C4-2B (cell line): ENCODE results near the gene CREB5.

ENCODE experiments used
- H3K27ac ChIP-seq: fragments of 450-650 bp; 2 replicates; pipeline ENCODE4 v1.5.1; 2017
- ZFX ChIP-seq: fragments of 450-650 bp; IDR thresholded peaks from 2 replicates; pipeline ENCODE4 v1.6.1; 2017
- TF ChIP-seq, protein P1 (sequence below): fragments of 450-650 bp; conservative IDR thresholded peaks from 2 replicates; pipeline ENCODE4 v1.5.1; 2017; ENCODE audit warnings: mild to moderate bottlenecking

Gene CREB5

DNA sequence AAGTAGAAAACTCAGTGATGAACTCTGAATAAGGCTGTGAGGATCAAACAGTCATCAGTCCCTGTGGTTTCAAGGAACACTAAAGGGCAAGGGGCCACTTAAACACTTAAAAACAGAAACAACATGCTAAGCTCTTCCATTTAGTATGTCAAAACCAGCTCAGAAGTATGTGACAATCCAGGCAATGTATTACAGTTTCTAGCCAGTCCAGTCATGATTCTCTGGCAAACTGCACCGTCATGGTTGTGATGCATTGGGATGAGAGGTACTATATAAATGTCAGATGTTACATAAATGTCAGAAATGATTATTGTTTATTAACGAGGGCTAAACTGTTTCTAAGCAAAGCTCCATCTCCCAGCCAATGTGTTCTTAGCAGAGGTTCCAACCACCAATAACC lies 4.7 kb upstream of the CREB5 start:
- TF ChIP-seq, protein P1, sequence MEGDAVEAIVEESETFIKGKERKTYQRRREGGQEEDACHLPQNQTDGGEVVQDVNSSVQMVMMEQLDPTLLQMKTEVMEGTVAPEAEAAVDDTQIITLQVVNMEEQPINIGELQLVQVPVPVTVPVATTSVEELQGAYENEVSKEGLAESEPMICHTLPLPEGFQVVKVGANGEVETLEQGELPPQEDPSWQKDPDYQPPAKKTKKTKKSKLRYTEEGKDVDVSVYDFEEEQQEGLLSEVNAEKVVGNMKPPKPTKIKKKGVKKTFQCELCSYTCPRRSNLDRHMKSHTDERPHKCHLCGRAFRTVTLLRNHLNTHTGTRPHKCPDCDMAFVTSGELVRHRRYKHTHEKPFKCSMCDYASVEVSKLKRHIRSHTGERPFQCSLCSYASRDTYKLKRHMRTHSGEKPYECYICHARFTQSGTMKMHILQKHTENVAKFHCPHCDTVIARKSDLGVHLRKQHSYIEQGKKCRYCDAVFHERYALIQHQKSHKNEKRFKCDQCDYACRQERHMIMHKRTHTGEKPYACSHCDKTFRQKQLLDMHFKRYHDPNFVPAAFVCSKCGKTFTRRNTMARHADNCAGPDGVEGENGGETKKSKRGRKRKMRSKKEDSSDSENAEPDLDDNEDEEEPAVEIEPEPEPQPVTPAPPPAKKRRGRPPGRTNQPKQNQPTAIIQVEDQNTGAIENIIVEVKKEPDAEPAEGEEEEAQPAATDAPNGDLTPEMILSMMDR, result no peak
- TF ChIP-seq ZFX, result no peak
- H3K27ac ChIP-seq, result no peak overlapping the region

DNA sequence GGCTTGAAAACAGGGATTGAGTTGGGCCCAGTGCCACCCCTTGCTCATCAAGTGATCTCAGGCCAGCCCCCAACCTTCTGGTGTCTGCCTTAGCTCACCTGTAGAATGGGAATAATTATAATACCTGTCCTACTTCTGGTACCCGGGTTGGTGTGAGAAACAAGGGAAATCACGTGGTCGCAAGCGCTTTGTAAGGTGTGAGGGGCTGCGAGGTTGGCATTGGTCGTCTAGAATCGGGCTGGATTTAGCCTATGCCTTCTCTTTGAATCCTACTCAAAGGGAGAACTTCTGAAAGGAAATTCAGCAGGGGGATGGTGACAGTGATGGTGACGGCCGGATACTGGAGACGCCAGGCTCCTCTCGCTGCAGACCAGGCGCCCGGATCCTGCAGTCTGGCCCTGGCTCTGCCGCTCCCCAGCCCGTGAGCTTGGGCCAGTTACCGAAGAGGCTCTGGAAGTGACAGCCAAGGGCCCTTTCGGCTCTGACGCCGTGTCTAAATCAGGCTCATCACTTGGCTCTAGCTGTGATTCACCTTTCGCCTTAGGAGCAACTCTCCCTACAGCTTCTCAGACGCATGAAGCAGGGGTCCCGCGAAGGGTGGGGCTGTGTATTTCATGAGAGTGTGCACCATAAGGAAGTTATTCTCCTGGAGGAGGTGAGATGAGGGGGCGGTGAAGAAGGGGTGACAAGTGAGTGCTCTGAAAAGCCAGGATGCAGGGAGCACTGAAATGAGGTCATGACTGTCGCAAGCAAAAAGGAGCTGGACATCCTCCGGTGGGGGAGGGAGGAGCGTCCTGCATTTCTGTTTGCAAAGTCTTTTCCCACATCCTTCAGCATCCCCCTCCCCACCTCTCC lies 4.0 kb upstream of the CREB5 start:
- H3K27ac ChIP-seq, result no peak overlapping the region
- TF ChIP-seq ZFX, result no peak
- TF ChIP-seq, protein P1, result no peak

DNA sequence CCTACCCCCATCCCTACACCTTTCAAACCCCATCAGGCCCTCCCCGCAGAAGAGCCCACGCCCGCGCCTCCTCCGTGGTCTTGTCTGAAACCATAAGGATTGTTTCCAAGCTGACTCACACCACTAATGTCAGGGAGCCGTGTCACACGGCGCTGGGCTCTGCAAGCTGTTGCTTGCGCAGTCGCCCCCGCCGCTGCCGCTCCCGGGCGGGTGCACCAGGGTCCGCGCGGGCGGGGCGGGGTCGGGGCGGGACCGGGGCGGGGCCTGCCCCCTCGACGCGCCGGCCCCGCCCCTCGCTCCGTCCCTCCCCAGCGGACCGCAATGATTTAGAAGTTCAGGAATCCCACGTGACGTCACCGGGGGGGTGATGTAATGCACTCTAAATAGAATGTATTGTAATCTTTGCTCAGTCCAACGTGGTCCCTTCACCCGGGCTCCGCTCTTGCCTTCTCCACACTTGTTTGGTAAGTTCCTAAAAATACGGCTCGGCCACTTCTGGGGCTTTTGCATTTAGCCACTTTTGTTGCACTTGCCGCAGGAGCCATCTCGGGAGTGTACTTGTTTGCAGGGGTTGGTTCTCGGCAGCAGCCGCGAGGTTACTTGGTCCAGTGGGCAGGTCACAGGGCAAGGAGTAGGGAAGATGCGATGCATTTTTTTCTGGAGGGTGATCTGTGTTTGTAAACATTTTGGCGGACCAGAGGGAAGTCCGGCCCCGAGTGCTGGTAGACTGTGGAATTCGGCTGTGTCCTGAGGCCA lies 3.2 kb upstream of the CREB5 start:
- H3K27ac ChIP-seq, result no peak overlapping the region
- TF ChIP-seq, protein P1, result no peak
- TF ChIP-seq ZFX, result no peak

DNA sequence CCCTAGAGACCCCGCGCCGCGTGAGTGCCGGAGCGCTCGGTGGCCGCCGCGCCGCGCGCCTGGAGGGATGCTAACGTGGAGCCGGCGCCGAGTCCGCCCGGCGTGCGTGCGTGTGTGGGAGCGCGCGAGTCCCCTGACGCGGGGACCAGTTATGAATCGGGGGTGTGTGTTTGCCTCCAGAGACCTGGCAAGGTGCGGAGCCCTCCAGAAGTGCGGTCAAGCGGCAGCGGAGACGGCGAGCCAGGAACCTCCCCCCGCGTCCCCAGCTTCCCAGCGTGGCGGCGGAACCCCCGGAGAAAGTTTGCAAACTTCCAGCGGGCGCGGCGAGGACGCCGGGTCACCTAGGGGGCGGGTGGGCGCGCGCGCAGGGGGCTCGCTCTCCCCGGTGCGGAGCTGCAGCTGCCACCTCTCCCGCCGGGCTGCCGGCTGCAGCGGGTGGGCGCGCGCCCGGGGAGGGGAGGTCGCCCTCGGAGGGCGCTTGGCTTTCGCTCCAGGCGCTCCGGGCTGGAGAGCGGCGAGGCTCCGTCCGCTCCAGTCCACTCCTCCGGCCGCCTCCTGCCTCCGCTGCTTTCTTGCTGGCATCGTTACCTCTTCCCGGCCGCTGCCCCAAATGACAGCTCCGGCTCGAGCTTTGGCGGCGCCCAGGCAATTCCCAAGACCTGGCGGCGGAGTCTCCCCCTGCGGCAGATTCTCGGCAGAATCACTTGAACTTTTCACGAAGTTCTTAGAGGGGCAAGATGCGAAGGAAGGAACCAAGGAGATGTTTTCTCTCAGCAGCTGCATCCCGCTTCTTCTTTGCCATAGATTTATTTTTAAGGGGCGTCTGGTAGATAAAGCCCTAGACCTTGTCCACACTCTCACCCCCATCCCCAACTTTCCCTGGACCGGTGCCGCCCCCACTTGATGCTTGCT lies 2.3 kb upstream of the CREB5 start:
- TF ChIP-seq ZFX, result no peak
- TF ChIP-seq, protein P1, result no peak
- H3K27ac ChIP-seq, result no peak overlapping the region

DNA sequence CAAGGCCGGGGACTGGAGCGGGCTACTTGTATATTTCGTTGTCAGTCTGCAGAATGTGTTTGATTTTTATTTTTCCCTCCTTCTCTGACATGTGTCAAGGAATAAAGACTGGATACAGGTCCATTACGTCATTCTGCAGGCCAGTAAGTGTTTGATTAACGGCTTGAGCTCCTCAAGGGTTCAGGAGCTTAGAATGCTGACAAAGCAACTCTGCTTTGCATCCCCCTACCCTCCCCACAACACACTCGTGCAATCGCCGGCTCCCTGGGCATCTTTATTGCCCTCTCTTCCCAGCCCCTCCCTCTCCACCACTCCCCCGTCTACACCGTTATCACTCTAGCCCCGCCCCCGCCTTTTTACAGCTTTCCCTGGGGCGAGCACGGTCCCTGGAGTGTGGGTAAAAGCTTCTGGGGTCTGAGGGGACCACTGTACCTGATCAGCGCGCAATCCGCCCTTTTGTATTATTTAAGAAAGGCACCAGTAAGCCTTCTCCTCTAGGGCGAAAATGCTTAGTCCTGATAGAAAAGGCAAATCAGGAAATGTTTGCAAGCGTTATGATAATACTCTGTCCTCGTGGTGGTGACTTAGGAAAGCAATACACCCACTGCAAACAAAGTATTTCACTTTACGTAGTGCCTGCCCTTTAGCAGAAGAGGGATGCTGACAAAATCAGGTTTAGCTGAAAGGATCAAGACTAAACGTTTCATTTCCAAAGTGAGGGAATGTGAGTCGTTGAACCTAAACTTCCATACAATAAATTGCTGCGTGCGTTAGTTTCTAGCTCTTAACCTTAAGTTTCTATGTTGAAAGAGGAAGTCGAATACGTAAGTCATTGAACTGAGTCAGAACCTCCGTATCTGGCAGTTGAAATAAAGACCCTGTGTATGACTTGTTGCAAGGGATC lies 1.4 kb upstream of the CREB5 start:
- no peak overlapping the region for H3K27ac ChIP-seq
- TF ChIP-seq, protein P1, result no peak
- TF ChIP-seq ZFX, result no peak

DNA sequence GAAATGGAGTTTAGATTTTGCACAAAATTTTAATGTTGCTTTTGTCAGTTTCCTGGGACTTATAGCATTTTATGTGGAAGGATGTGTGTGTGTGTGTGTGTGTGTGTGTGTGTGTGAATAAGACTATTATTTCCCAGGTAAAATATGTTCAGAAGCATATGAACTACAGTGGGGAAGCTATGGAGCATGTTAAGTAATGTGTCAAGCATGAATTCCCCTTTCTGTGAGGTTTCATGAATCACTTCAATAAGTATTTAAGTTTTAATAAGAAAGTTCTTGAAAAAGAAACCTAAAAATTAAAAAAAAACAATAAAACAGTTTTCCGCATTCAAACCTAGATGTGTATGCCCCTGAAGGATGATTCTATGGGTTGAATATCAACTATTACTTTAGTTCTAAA lies 693 bp downstream of the CREB5 start:
- H3K27ac ChIP-seq, result no peak overlapping the region
- TF ChIP-seq, protein P1, result no peak
- TF ChIP-seq ZFX, result no peak
